GM18867 (cell line): Measurements from ENCODE around the gene OR4L1.
"Not testable (repeated sequence)": the region's sequence is repeated elsewhere in the genome, so short reads cannot be mapped to it uniquely, and the experiment has no call there.

Experiments used
- ATAC-seq: cut with Tn5 transposase; IDR thresholded peaks from one replicate; pipeline ENCODE4 v1.9.1; 2021; ENCODE audit warnings: mild to moderate bottlenecking, moderate library complexity; ENCODE audit not compliant: unreplicated experiment

OR4L1 gene

GRCh38 chr14:20059745-20060144 is at the start of gene OR4L1:
TSS of gene OR4L1 (plus strand) at chr14:20060045. CDS start at chr14:20060045, 0 bp downstream.
- ATAC-seq, result no peak

- no peak for ATAC-seq
These were observed 40.5 kb upstream of the OR4L1 start, which contains the start of gene OR4K14 for GRCh38 chr14:20019257-20019865. TSS of gene OR4K14 (minus strand) at chr14:20019307. CDS start at chr14:20015193, 4,114 bp downstream.

- ATAC-seq, result no peak
These were observed 28.8 kb upstream of the OR4L1 start for GRCh38 chr14:20031058-20031457.

GRCh38 chr14:20035449-20035848 is 24.4 kb upstream of the OR4L1 start:
- ATAC-seq, result no peak

GRCh38 chr14:20035938-20036337 is 23.9 kb upstream of the OR4L1 start, which contains the start of gene OR4K13:
TSS of gene OR4K13 (minus strand) at chr14:20036038. CDS start at chr14:20034758, 1,280 bp downstream.
- no peak for ATAC-seq

GRCh38 chr14:20044243-20044642 is 15.6 kb upstream of the OR4L1 start:
- ATAC-seq, result no peak

GRCh38 chr14:20048202-20048601 is 11.6 kb upstream of the OR4L1 start:
- ATAC-seq, result no peak

GRCh38 chr14:20092050-20092449 is 32.2 kb downstream of the OR4L1 start:
- ATAC-seq, result no peak

GRCh38 chr14:20093442-20093841 is 33.6 kb downstream of the OR4L1 start:
- no peak for ATAC-seq

GRCh38 chr14:20098926-20099770 is 39.3 kb downstream of the OR4L1 start:
- ATAC-seq, result not testable (repeated sequence)

GRCh38 chr14:20110438-20110837 is 50.6 kb downstream of the OR4L1 start, which contains the start of gene OR4K17:
TSS of gene OR4K17 (plus strand) at chr14:20110739. CDS start at chr14:20117500, 6,761 bp downstream.
- no peak for ATAC-seq
